ENCODE data around the gene RBM3.
"Not testable (repeated sequence)": the region's sequence is repeated elsewhere in the genome, so short reads cannot be mapped to it uniquely, and the experiment has no call there.

The RBM3 gene

GRCh38 chrX:48574270-48575266, at the start of gene RBM3:
TSS of gene RBM3 (plus strand) at chrX:48574484. CDS start at chrX:48575181, 697 bp downstream.
- DNase-seq: peak; percentile 96

- DNase-seq: not testable (repeated sequence)
Measured at GRCh38 chrX:48525853-48526252, 48.4 kb upstream of the RBM3 start.

GRCh38 chrX:48530736-48531135, 43.5 kb upstream of the RBM3 start:
- no peak for DNase-seq

- no peak for DNase-seq
Measured at GRCh38 chrX:48531358-48531959, 42.8 kb upstream of the RBM3 start.

- DNase-seq: no peak
Measured at GRCh38 chrX:48532161-48532560, 42.1 kb upstream of the RBM3 start.

GRCh38 chrX:48533165-48533564, 41.1 kb upstream of the RBM3 start:
- no peak for DNase-seq

- DNase-seq: no peak
Measured at GRCh38 chrX:48538641-48539344, 35.5 kb upstream of the RBM3 start.

GRCh38 chrX:48539345-48540027, 34.8 kb upstream of the RBM3 start, which contains the start of gene TBC1D25:
TSS of gene TBC1D25 (plus strand) at chrX:48539714. CDS start at chrX:48539798, 84 bp downstream.
- peak; percentile 99 for DNase-seq

- peak; percentile 67 for DNase-seq
Measured at GRCh38 chrX:48540028-48540375, 34.3 kb upstream of the RBM3 start.

- no peak for DNase-seq
Measured at GRCh38 chrX:48540480-48540879, 33.8 kb upstream of the RBM3 start.

GRCh38 chrX:48541140-48541814, 33.0 kb upstream of the RBM3 start:
- DNase-seq: no peak

- DNase-seq: no peak
Measured at GRCh38 chrX:48548871-48549270, 25.4 kb upstream of the RBM3 start.

- DNase-seq: not testable (repeated sequence)
Measured at GRCh38 chrX:48555731-48556325, 18.5 kb upstream of the RBM3 start.

- DNase-seq: no peak
Measured at GRCh38 chrX:48558271-48558670, 16.0 kb upstream of the RBM3 start.

GRCh38 chrX:48559636-48560035, 14.6 kb upstream of the RBM3 start:
- no peak for DNase-seq

- no peak for DNase-seq
Measured at GRCh38 chrX:48560056-48560455, 14.2 kb upstream of the RBM3 start.

- no peak for DNase-seq
Measured at GRCh38 chrX:48560681-48561080, 13.6 kb upstream of the RBM3 start.

- no peak for DNase-seq
Measured at GRCh38 chrX:48569958-48570357, 4.3 kb upstream of the RBM3 start.

- peak; percentile 62 for DNase-seq
Measured at GRCh38 chrX:48573690-48574269, 504 bp upstream of the RBM3 start.

GRCh38 chrX:48575642-48576041, 1.4 kb downstream of the RBM3 start:
- no peak for DNase-seq

GRCh38 chrX:48576108-48576507, 1.8 kb downstream of the RBM3 start:
- DNase-seq: no peak
